CD8-positive, alpha-beta memory T cell (primary cell): ENCODE results near the gene SMURF2. TPM values are rescaled to one million over a fixed set of nuclear protein-coding genes. Genes with fewer than 3 reads are reported as not detected.

Source experiments
- polyA plus RNA-seq: library from polyadenylated mRNA; unstranded; fragments of 300-500 nt; fragmentation: Illumina TruSeq; gene quantifications from one replicate; pipeline ENCODE4 v1.2.3, GENCODE V29; 2021
- total RNA-seq, 2 experiments: library from RNA; stranded (reverse); gene quantifications; one replicate each; pipeline ENCODE4 v1.2.3, GENCODE V29; 2021

Gene SMURF2
- total and polyA plus RNA-seq, 3 experiments from 2014 or later: 7.8 to 19.0 (median 18.9) TPM

Other genes starting within 250 kb of the SMURF2 start
- gene MILR1, start 213.2 kb downstream of the SMURF2 start, total RNA-seq: under 1 TPM; 0.66 to 0.69 TPM
- not detected for gene MILR1, start 213.2 kb downstream of the SMURF2 start, polyA plus RNA-seq
- 10 to 100 TPM; 26.4 to 26.5 TPM for gene POLG2, start 165.3 kb downstream of the SMURF2 start, total RNA-seq
- gene POLG2, start 165.3 kb downstream of the SMURF2 start, polyA plus RNA-seq: 5.3 TPM
- gene DDX5, start 156.0 kb downstream of the SMURF2 start, total RNA-seq: 100 to 1,000 TPM; 855 to 861 TPM
- gene DDX5, start 156.0 kb downstream of the SMURF2 start, polyA plus RNA-seq: 1,275 TPM
- 10 to 100 TPM; 39.3 to 43.5 TPM for gene CEP95, start 155.3 kb downstream of the SMURF2 start, total RNA-seq
- 15.7 TPM for gene CEP95, start 155.3 kb downstream of the SMURF2 start, polyA plus RNA-seq